HG02678 (cell line): ENCODE measurements around the gene NECTIN2.
"Not testable (repeated sequence)": the region's sequence is repeated elsewhere in the genome, so short reads cannot be mapped to it uniquely, and the experiment has no call there.

Experiments used
- ATAC-seq: cut with Tn5 transposase; IDR thresholded peaks from one replicate; pipeline ENCODE4 v1.9.1; 2021; ENCODE audit warnings: mild to moderate bottlenecking, moderate library complexity; ENCODE audit not compliant: unreplicated experiment

The NECTIN2 gene

GRCh38 chr19:44848812-44849447, 2.8 kb downstream of the NECTIN2 start:
- ATAC-seq: no peak

- ATAC-seq: no peak
These were observed 4.6 kb downstream of the NECTIN2 start for GRCh38 chr19:44850641-44851109.

GRCh38 chr19:44851427-44851826, 5.3 kb downstream of the NECTIN2 start:
- no peak for ATAC-seq

GRCh38 chr19:44855606-44856005, 9.5 kb downstream of the NECTIN2 start:
- ATAC-seq: no peak

- no peak for ATAC-seq
These were observed 10.5 kb downstream of the NECTIN2 start for GRCh38 chr19:44856421-44857083.

GRCh38 chr19:44857837-44858236, 11.7 kb downstream of the NECTIN2 start:
- no peak for ATAC-seq

GRCh38 chr19:44861576-44861975, 15.5 kb downstream of the NECTIN2 start:
- ATAC-seq: not testable (repeated sequence)

- ATAC-seq: no peak
These were observed 17.9 kb downstream of the NECTIN2 start for GRCh38 chr19:44863990-44864389.

GRCh38 chr19:44865196-44865767, 19.2 kb downstream of the NECTIN2 start:
- ATAC-seq: no peak

- ATAC-seq: no peak
These were observed 20.6 kb downstream of the NECTIN2 start for GRCh38 chr19:44866664-44867063.

- ATAC-seq: no peak
These were observed 21.5 kb downstream of the NECTIN2 start for GRCh38 chr19:44867578-44867977.

- ATAC-seq: no peak
These were observed 23.8 kb downstream of the NECTIN2 start for GRCh38 chr19:44869733-44870470.

GRCh38 chr19:44871809-44872208, 25.7 kb downstream of the NECTIN2 start:
- no peak for ATAC-seq

GRCh38 chr19:44872661-44873060, 26.6 kb downstream of the NECTIN2 start:
- ATAC-seq: no peak

- ATAC-seq: no peak
These were observed 28.2 kb downstream of the NECTIN2 start for GRCh38 chr19:44874317-44874716.

GRCh38 chr19:44875666-44876451, 29.8 kb downstream of the NECTIN2 start:
- no peak for ATAC-seq

- ATAC-seq: no peak
These were observed 30.9 kb downstream of the NECTIN2 start for GRCh38 chr19:44876930-44877535.

GRCh38 chr19:44878120-44878865, 32.2 kb downstream of the NECTIN2 start:
- no peak for ATAC-seq

GRCh38 chr19:44879309-44880065, 33.4 kb downstream of the NECTIN2 start:
- ATAC-seq: no peak
